ENCODE measurements around the gene CRYBG1.
A peak's percentile ranks its signal among the peaks of the same experiment; 100 is the strongest.

The CRYBG1 gene

GRCh38 chr6:106325336-106326178, 35.0 kb upstream of the CRYBG1 start, which contains the start of gene ATG5:
Gene ATG5 (minus strand): TSS chr6:106325760. CDS start chr6:106316208, 9,552 bp downstream.
- Histone ChIP-seq H3K9me3 (ENCODE audit: low read depth, low read length) (no peaks in the 10 kb centered on the region), H3K36me3 (ENCODE audit: insufficient read depth, low read length) (no peaks in the 10 kb centered on the region), H3K4me3 (peak within 1 kb of the TSS; percentile 90), H3K27ac (peak within 1 kb of the TSS; percentile 85), H3K9ac (ENCODE audit: insufficient read length) (peak within 1 kb of the TSS; percentile 88)
- TF ChIP-seq EZH2 (IDR thresholded peaks at IDR 0.05) (no peak), FOXP2 (optimal IDR thresholded peaks at IDR 0.05; ENCODE audit: control extremely low read depth, extremely low read length, insufficient read depth) (peak; percentile 46), POLR2AphosphoS5 (IDR thresholded peaks at IDR 0.05; ENCODE audit: borderline replicate concordance, low read depth, low read length) (peak; percentile 95)
- DNase-seq (ENCODE audit: low read depth, low spot score) = peak; percentile 75

GRCh38 chr6:106334646-106335448, 25.7 kb upstream of the CRYBG1 start:
- no peak overlapping the region for H3K4me3 ChIP-seq
- no peaks in the 10 kb centered on the region for H3K36me3 ChIP-seq (ENCODE audit: insufficient read depth, low read length)
- no peak overlapping the region for H3K27ac ChIP-seq
- no peak overlapping the region for H3K9ac ChIP-seq (ENCODE audit: insufficient read length)
- TF ChIP-seq EZH2 (IDR thresholded peaks at IDR 0.05) (no peak), POLR2AphosphoS5 (IDR thresholded peaks at IDR 0.05; ENCODE audit: borderline replicate concordance, low read depth, low read length) (no peak), FOXP2 (optimal IDR thresholded peaks at IDR 0.05; ENCODE audit: control extremely low read depth, extremely low read length, insufficient read depth) (no peak)
- no peak for DNase-seq (ENCODE audit: low read depth, low spot score)
- no peaks in the 10 kb centered on the region for H3K9me3 ChIP-seq (ENCODE audit: low read depth, low read length)

- Histone ChIP-seq H3K27ac (no peak overlapping the region), H3K4me3 (no peak overlapping the region), H3K9me3 (ENCODE audit: low read depth, low read length) (no peaks in the 10 kb centered on the region), H3K9ac (ENCODE audit: insufficient read length) (no peak overlapping the region), H3K36me3 (ENCODE audit: insufficient read depth, low read length) (no peaks in the 10 kb centered on the region)
- no peak for DNase-seq (ENCODE audit: low read depth, low spot score)
- no peak for TF ChIP-seq EZH2 (IDR thresholded peaks at IDR 0.05)
- TF ChIP-seq FOXP2 (optimal IDR thresholded peaks at IDR 0.05; ENCODE audit: control extremely low read depth, extremely low read length, insufficient read depth) = no peak
- TF ChIP-seq POLR2AphosphoS5 (IDR thresholded peaks at IDR 0.05; ENCODE audit: borderline replicate concordance, low read depth, low read length) = no peak
Measured at GRCh38 chr6:106339334-106340029, 21.0 kb upstream of the CRYBG1 start.

GRCh38 chr6:106347219-106347618, 13.3 kb upstream of the CRYBG1 start:
- TF ChIP-seq FOXP2 (optimal IDR thresholded peaks at IDR 0.05; ENCODE audit: control extremely low read depth, extremely low read length, insufficient read depth) = no peak
- TF ChIP-seq POLR2AphosphoS5 (IDR thresholded peaks at IDR 0.05; ENCODE audit: borderline replicate concordance, low read depth, low read length) = no peak
- no peak for TF ChIP-seq EZH2 (IDR thresholded peaks at IDR 0.05)
- no peaks in the 10 kb centered on the region for H3K36me3 ChIP-seq (ENCODE audit: insufficient read depth, low read length)
- no peak for DNase-seq (ENCODE audit: low read depth, low spot score)
- no peaks in the 10 kb centered on the region for H3K9me3 ChIP-seq (ENCODE audit: low read depth, low read length)
- H3K27ac ChIP-seq = no peak overlapping the region
- no peak overlapping the region for H3K4me3 ChIP-seq
- H3K9ac ChIP-seq (ENCODE audit: insufficient read length) = no peak overlapping the region

GRCh38 chr6:106356378-106356777, 4.1 kb upstream of the CRYBG1 start:
- no peak overlapping the region for H3K9ac ChIP-seq (ENCODE audit: insufficient read length)
- no peak overlapping the region for H3K4me3 ChIP-seq
- H3K36me3 ChIP-seq (ENCODE audit: insufficient read depth, low read length) = no peaks in the 10 kb centered on the region
- no peak for DNase-seq (ENCODE audit: low read depth, low spot score)
- no peak overlapping the region for H3K27ac ChIP-seq
- TF ChIP-seq POLR2AphosphoS5 (IDR thresholded peaks at IDR 0.05; ENCODE audit: borderline replicate concordance, low read depth, low read length) = no peak
- no peak for TF ChIP-seq FOXP2 (optimal IDR thresholded peaks at IDR 0.05; ENCODE audit: control extremely low read depth, extremely low read length, insufficient read depth)
- TF ChIP-seq EZH2 (IDR thresholded peaks at IDR 0.05) = no peak
- H3K9me3 ChIP-seq (ENCODE audit: low read depth, low read length) = 0 out of 2 replicates have a peak, but pooled peaks cover 3% of the 10 kb centered on the region

- TF ChIP-seq EZH2 (IDR thresholded peaks at IDR 0.05) (no peak), FOXP2 (optimal IDR thresholded peaks at IDR 0.05; ENCODE audit: control extremely low read depth, extremely low read length, insufficient read depth) (no peak), POLR2AphosphoS5 (IDR thresholded peaks at IDR 0.05; ENCODE audit: borderline replicate concordance, low read depth, low read length) (no peak)
- Histone ChIP-seq H3K27ac (no peak overlapping the region), H3K9me3 (ENCODE audit: low read depth, low read length) (no peaks in the 10 kb centered on the region), H3K36me3 (ENCODE audit: insufficient read depth, low read length) (no peaks in the 10 kb centered on the region), H3K4me3 (peak overlapping the region; percentile 77), H3K9ac (ENCODE audit: insufficient read length) (no peak overlapping the region)
- DNase-seq (ENCODE audit: low read depth, low spot score) = no peak
Measured at GRCh38 chr6:106359959-106360409, 533 bp upstream of the CRYBG1 start.

GRCh38 chr6:106360989-106361430, 493 bp downstream of the CRYBG1 start:
- Histone ChIP-seq H3K9me3 (ENCODE audit: low read depth, low read length) (no peaks in the 10 kb centered on the region), H3K27ac (no peak overlapping the region), H3K9ac (ENCODE audit: insufficient read length) (no peak overlapping the region), H3K4me3 (peak overlapping the region; percentile 77), H3K36me3 (ENCODE audit: insufficient read depth, low read length) (no peaks in the 10 kb centered on the region)
- no peak for DNase-seq (ENCODE audit: low read depth, low spot score)
- TF ChIP-seq EZH2 (IDR thresholded peaks at IDR 0.05) (no peak), POLR2AphosphoS5 (IDR thresholded peaks at IDR 0.05; ENCODE audit: borderline replicate concordance, low read depth, low read length) (no peak), FOXP2 (optimal IDR thresholded peaks at IDR 0.05; ENCODE audit: control extremely low read depth, extremely low read length, insufficient read depth) (no peak)

Measured in SK-N-MC (cell line).